GM21360 (cell line): Measurements from ENCODE around the gene ELAVL1.

Source experiments
- ATAC-seq: cut with Tn5 transposase; IDR thresholded peaks from one replicate; pipeline ENCODE4 v1.9.1; 2021; ENCODE audit warnings: mild to moderate bottlenecking, moderate library complexity; ENCODE audit not compliant: unreplicated experiment

The ELAVL1 gene

GRCh38 chr19:7912697-7913564, 92.5 kb downstream of the ELAVL1 start:
- no peak for ATAC-seq

DNA sequence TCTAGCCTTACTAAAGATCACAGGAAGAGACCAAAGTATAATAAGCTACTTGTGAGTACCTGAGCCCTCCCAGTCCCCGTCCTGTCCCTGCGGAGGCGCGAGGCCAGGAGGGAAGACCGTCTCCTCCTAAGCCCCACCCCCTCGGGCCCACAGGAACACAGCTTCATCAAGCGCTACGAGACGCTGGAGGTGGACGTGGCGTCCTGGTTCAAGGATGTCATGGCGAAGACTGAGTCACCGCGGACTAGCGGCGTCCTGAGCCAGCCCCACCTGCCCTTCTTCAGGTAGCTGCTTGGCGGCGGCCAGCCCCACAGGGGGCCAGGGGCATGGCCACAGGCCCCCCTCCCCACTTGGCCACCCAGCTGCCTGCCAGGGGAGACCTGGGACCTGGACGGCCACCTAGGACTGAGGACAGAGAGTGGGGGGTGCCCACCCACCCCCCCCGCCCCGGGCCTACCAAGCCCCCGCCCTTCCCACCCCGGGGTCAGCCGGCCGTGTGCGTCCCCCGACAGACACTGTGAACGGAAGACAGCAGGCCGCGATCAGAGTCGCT, 93.2 kb downstream of the ELAVL1 start:
- ATAC-seq = no peak

GRCh38 chr19:7911508-7912143, 93.8 kb downstream of the ELAVL1 start:
- no peak for ATAC-seq

GRCh38 chr19:7910321-7911161, 94.9 kb downstream of the ELAVL1 start:
- no peak for ATAC-seq

GRCh38 chr19:7909471-7910067, 95.9 kb downstream of the ELAVL1 start:
- no peak for ATAC-seq

DNA sequence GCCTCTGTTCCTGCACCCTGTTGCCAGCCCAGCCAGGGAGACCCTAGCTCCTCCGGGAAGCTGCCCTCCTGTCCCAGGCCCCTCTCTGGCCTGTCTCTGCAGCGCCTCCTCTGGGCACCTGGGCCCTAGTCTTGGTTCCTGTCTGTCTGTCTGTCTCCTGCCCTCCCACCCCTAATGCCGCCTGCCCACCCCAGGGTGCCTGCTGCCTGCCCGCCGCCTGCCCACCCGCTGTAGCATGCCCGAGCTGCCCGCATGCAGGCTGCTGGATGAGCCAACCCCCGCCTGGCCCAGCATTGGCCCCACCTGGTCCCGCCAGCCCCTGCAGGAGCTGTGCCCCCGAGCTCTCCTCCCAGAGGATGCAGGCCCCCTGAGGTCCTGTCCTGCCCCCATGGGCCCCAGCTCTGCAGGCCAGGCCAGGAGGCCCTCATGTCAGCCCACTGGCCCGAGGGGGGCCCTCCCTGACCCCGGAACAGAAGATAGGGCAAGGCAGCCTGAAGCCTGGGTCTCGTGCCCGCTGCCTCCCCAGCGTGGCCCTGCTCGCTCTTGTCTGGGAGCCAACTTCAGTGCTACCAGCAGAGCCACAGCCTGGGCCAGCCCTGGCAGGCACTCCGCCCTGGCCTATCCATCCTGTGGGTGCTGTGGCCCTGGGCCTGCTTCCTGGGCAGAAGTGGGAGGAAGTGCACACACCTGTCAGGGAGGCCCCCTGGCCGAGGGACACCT, 96.5 kb downstream of the ELAVL1 start:
- no peak for ATAC-seq
